ENCODE measurements around the gene KLF14. TPM values are rescaled to one million over a fixed set of nuclear protein-coding genes. Genes with fewer than 3 reads are reported as not detected.

Gene KLF14
- total RNA-seq, 1 donor from 2014 or later, result not detected

DNA sequence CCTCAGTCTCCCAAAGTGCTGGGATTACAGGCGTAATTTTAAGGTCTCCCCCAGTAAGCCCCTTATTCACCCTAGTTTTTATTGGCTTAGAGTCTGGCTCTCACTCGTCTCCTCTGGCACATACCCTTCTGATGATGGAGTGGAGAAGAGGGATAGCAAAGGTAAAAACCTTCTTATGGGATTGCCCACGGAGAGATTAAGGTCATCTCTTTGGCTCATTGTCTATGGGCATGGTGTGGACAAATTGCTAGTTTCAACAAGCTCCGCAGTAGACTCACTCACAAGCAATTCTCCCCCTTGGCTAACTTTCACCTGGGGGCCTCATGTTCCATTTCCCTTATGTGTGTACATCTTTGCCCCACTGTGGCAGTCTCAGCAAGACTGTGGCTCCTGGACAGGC is 25.2 kb downstream of the KLF14 start:
- Mint-ChIP-seq H3K36me3 (ENCODE audit: unreplicated experiment) (no peaks in the 10 kb centered on the region), H3K27ac (ENCODE audit: unreplicated experiment) (no peak overlapping the region), H3K4me1 (ENCODE audit: unreplicated experiment) (no peaks in the 10 kb centered on the region), H3K4me3 (ENCODE audit: unreplicated experiment) (no peak overlapping the region), H3K9me3 (ENCODE audit: unreplicated experiment) (peaks cover 13% of the 10 kb centered on the region), H3K27me3 (ENCODE audit: unreplicated experiment) (peaks cover 50% of the 10 kb centered on the region)
- TF ChIP-seq, protein P1, sequence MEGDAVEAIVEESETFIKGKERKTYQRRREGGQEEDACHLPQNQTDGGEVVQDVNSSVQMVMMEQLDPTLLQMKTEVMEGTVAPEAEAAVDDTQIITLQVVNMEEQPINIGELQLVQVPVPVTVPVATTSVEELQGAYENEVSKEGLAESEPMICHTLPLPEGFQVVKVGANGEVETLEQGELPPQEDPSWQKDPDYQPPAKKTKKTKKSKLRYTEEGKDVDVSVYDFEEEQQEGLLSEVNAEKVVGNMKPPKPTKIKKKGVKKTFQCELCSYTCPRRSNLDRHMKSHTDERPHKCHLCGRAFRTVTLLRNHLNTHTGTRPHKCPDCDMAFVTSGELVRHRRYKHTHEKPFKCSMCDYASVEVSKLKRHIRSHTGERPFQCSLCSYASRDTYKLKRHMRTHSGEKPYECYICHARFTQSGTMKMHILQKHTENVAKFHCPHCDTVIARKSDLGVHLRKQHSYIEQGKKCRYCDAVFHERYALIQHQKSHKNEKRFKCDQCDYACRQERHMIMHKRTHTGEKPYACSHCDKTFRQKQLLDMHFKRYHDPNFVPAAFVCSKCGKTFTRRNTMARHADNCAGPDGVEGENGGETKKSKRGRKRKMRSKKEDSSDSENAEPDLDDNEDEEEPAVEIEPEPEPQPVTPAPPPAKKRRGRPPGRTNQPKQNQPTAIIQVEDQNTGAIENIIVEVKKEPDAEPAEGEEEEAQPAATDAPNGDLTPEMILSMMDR (IDR thresholded peaks at IDR 0.05), result no peak
- no peak for DNase-seq (ENCODE audit: extremely low spot score, unreplicated experiment)

DNA sequence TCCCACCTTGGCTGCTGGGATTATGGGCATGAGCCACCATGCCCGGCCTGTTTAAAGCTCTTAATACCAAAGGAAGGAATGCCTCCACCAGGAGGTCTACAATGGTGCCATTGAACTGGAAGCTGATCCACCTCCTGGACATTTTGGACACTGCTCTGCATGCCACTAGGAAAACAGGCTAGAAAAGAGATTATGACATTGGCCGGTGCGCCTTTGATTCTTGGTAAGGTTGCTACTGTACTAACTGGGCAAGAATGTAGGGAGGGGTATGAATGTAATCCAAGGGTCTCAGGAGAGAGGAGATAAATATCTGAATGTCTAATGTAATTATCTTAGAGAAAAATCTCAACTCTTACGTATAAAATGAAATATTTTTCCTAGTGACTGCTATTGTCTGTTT is 26.0 kb downstream of the KLF14 start:
- TF ChIP-seq, protein P1 (IDR thresholded peaks at IDR 0.05), result no peak
- peaks cover 13% of the 10 kb centered on the region for H3K9me3 Mint-ChIP-seq (ENCODE audit: unreplicated experiment)
- DNase-seq (ENCODE audit: extremely low spot score, unreplicated experiment), result no peak
- H3K4me3 Mint-ChIP-seq (ENCODE audit: unreplicated experiment), result no peak overlapping the region
- no peaks in the 10 kb centered on the region for H3K36me3 Mint-ChIP-seq (ENCODE audit: unreplicated experiment)
- H3K27ac Mint-ChIP-seq (ENCODE audit: unreplicated experiment), result no peak overlapping the region
- peaks cover 49% of the 10 kb centered on the region for H3K27me3 Mint-ChIP-seq (ENCODE audit: unreplicated experiment)
- H3K4me1 Mint-ChIP-seq (ENCODE audit: unreplicated experiment), result no peaks in the 10 kb centered on the region

DNA sequence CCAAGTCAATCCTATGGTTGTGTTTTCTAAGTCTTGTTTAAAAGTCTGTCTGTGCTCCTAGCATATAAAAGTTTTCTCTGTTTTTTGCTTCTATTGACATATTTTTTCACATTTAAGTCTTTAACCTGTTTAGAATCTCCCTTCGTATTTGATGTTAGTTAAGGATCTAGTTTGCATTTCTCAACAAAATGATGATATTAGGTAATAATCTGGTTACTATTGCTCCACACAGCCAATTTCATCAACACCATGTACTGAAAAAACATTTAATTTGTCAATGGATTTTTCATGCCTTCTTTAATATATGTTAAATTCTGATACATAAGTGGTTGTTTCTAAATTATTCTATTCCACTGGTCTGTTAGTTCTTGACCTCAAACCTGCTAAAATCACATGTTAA is 30.2 kb downstream of the KLF14 start:
- TF ChIP-seq, protein P1 (IDR thresholded peaks at IDR 0.05), result no peak
- H3K9me3 Mint-ChIP-seq (ENCODE audit: unreplicated experiment), result peaks cover 13% of the 10 kb centered on the region
- H3K4me1 Mint-ChIP-seq (ENCODE audit: unreplicated experiment), result no peaks in the 10 kb centered on the region
- no peak for DNase-seq (ENCODE audit: extremely low spot score, unreplicated experiment)
- no peak overlapping the region for H3K4me3 Mint-ChIP-seq (ENCODE audit: unreplicated experiment)
- no peak overlapping the region for H3K27ac Mint-ChIP-seq (ENCODE audit: unreplicated experiment)
- no peaks in the 10 kb centered on the region for H3K36me3 Mint-ChIP-seq (ENCODE audit: unreplicated experiment)
- peaks cover 52% of the 10 kb centered on the region for H3K27me3 Mint-ChIP-seq (ENCODE audit: unreplicated experiment)

DNA sequence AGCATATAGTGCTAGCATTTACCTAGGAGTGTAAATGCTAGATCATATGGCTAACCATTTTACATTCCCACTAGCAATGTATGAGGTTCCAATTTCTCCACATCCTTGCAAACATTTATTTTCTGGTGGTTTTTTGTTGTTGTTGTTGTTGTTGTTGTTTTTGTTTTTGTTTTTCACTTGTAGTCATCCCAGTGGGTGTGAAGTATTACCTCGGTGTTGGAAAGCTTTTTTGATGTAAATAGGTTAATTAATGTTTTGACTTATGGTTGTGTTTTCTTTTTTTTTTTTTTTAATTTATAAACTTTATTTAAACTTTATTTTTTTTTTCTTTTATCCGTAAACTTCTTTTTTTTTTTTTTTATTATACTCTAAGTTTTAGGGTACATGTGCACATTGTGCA is 32.4 kb downstream of the KLF14 start:
- Mint-ChIP-seq H3K9me3 (ENCODE audit: unreplicated experiment) (peaks cover 8% of the 10 kb centered on the region), H3K4me1 (ENCODE audit: unreplicated experiment) (no peaks in the 10 kb centered on the region), H3K27me3 (ENCODE audit: unreplicated experiment) (peaks cover 44% of the 10 kb centered on the region), H3K36me3 (ENCODE audit: unreplicated experiment) (no peaks in the 10 kb centered on the region), H3K27ac (ENCODE audit: unreplicated experiment) (no peak overlapping the region), H3K4me3 (ENCODE audit: unreplicated experiment) (no peak overlapping the region)
- no peak for DNase-seq (ENCODE audit: extremely low spot score, unreplicated experiment)
- TF ChIP-seq, protein P1 (IDR thresholded peaks at IDR 0.05), result no peak

DNA sequence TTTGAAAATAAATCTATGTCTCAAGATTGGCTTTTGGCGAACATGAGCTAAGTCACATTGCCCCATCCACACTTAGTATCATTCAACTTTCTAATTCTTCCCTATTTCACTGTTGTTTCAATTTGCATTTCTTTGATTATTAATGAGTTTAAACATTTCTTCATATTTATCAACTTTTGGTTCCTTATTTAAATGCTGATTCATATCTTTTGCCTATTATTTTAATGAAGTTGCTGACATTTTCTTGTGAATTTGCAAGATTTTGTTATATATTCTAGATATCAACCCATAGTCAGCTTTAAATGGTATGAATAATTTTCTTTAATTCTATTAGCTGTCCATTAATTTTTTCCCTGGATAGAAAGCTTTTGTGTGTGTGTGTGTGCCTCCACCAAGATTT is 33.2 kb downstream of the KLF14 start:
- TF ChIP-seq, protein P1 (IDR thresholded peaks at IDR 0.05), result no peak
- H3K4me1 Mint-ChIP-seq (ENCODE audit: unreplicated experiment), result no peaks in the 10 kb centered on the region
- DNase-seq (ENCODE audit: extremely low spot score, unreplicated experiment), result no peak
- no peak overlapping the region for H3K27ac Mint-ChIP-seq (ENCODE audit: unreplicated experiment)
- H3K9me3 Mint-ChIP-seq (ENCODE audit: unreplicated experiment), result no peaks in the 10 kb centered on the region
- no peaks in the 10 kb centered on the region for H3K36me3 Mint-ChIP-seq (ENCODE audit: unreplicated experiment)
- H3K4me3 Mint-ChIP-seq (ENCODE audit: unreplicated experiment), result no peak overlapping the region
- peaks cover 35% of the 10 kb centered on the region for H3K27me3 Mint-ChIP-seq (ENCODE audit: unreplicated experiment)
